Neural cell (in vitro differentiated cells): ENCODE data around the gene CLSTN2. TPM values are rescaled to one million over a fixed set of nuclear protein-coding genes. Genes with fewer than 3 reads are reported as not detected.

Experiments used
- H2AFZ ChIP-seq: fragments of 200-600, 300-800 bp; sonication (generic), shearing (Covaris generic); 2 replicates; pipeline ENCODE4 v1.6.0; 2014; ENCODE audit warnings: low read depth, mild to moderate bottlenecking, antibody characterized with exemption, low read length, moderate library complexity
- H3F3A ChIP-seq: fragments of 200-600 bp; shearing (Covaris generic); 2 replicates; pipeline ENCODE4 v1.6.1; 2016; ENCODE audit warnings: mild to moderate bottlenecking, moderate library complexity, mixed read lengths, antibody characterized with exemption, low read length; ENCODE audit not compliant: insufficient read depth, poor library complexity, severe bottlenecking
- H3K27ac ChIP-seq: fragments of 200-600, 300-800 bp; sonication (generic), shearing (Covaris generic); 2 replicates; pipeline ENCODE4 v1.5.1; 2014; ENCODE audit warnings: mild to moderate bottlenecking, low read length, moderate library complexity
- H3K27me3 ChIP-seq: fragments of 300-800, 200-600 bp; sonication (generic), shearing (Covaris generic); 2 replicates; pipeline ENCODE4 v1.6.0; 2014; ENCODE audit warnings: mild to moderate bottlenecking, low read depth, low read length, moderate library complexity; ENCODE audit not compliant: insufficient read depth
- H3K36me3 ChIP-seq: fragments of 300-800, 200-600 bp; sonication (generic), shearing (Covaris generic); 2 replicates; pipeline ENCODE4 v1.5.1; 2014; ENCODE audit warnings: mild to moderate bottlenecking, antibody characterized with exemption, low read length, moderate library complexity; ENCODE audit not compliant: insufficient read depth
- H3K4me2 ChIP-seq: fragments of 300-800, 200-600 bp; sonication (generic), shearing (Covaris generic); 2 replicates; pipeline ENCODE4 v1.6.0; 2014; ENCODE audit warnings: mild to moderate bottlenecking, low read length
- H3K4me3 ChIP-seq: fragments of 300-800, 200-600 bp; sonication (generic), shearing (Covaris generic); 2 replicates; pipeline ENCODE4 v1.5.1; 2014; ENCODE audit warnings: mild to moderate bottlenecking, low read length, moderate library complexity
- H3K79me2 ChIP-seq: fragments of 200-600 bp; shearing (Covaris generic); replicated peaks from 2 replicates; pipeline ENCODE4 v1.6.0; 2014; ENCODE audit warnings: mild to moderate bottlenecking, low read length, moderate library complexity; ENCODE audit not compliant: insufficient read depth
- H3K9ac ChIP-seq: fragments of 300-800, 200-600 bp; sonication (generic), shearing (Covaris generic); 2 replicates; pipeline ENCODE4 v1.6.1; 2016; ENCODE audit warnings: mild to moderate bottlenecking, low read length, mixed read lengths
- H3K9me2 ChIP-seq: fragments of 200-600 bp; shearing (Covaris generic); 2 replicates; pipeline ENCODE4 v1.6.1; 2016; ENCODE audit warnings: mild to moderate bottlenecking, low read length, mixed read lengths; ENCODE audit not compliant: insufficient read depth
- H3K9me3 ChIP-seq: fragments of 200-600, 300-800 bp; sonication (generic), shearing (Covaris generic); 2 replicates; pipeline ENCODE4 v1.6.1; 2016; ENCODE audit warnings: mild to moderate bottlenecking, mixed run types, low read length, moderate library complexity, mixed read lengths
- H4K20me1 ChIP-seq: fragments of 200-600 bp; shearing (Covaris generic); 2 replicates; pipeline ENCODE4 v1.6.1; 2016; ENCODE audit warnings: mild to moderate bottlenecking, mixed run types; ENCODE audit not compliant: insufficient read depth
- CTCF ChIP-seq: fragments of 450-650 bp; IDR thresholded peaks from 2 replicates; pipeline ENCODE4 v1.5.1; 2014; ENCODE audit warnings: antibody characterized with exemption, mild to moderate bottlenecking, moderate library complexity; ENCODE audit not compliant: poor library complexity, severe bottlenecking
- EP300 ChIP-seq: fragments of 450-650 bp; conservative IDR thresholded peaks from 2 replicates; pipeline ENCODE4 v1.6.1; 2014; ENCODE audit warnings: antibody characterized with exemption, mild to moderate bottlenecking, moderate library complexity; ENCODE audit not compliant: poor library complexity, severe bottlenecking
- EZH2 ChIP-seq: fragments of 200-600, 300-800 bp; shearing (Covaris generic), sonication (generic); IDR thresholded peaks from 2 replicates; pipeline ENCODE4 v1.6.1; 2014; ENCODE audit warnings: antibody characterized with exemption, low read length, borderline replicate concordance, mild to moderate bottlenecking; ENCODE audit not compliant: insufficient read depth, poor library complexity, severe bottlenecking
- MXI1 ChIP-seq: fragments of 450-650 bp; conservative IDR thresholded peaks from 2 replicates; pipeline ENCODE4 v1.6.1; 2014; ENCODE audit warnings: antibody characterized with exemption, mild to moderate bottlenecking; ENCODE audit not compliant: poor library complexity, severe bottlenecking
- POLR2AphosphoS5 ChIP-seq: IDR thresholded peaks from 2 replicates; pipeline ENCODE4 v1.6.1; 2012
- RAD21 ChIP-seq: fragments of 450-650 bp; conservative IDR thresholded peaks from 2 replicates; pipeline ENCODE4 v1.6.1; 2014; ENCODE audit warnings: antibody characterized with exemption, mild to moderate bottlenecking, moderate library complexity
- SMC3 ChIP-seq: fragments of 450-650 bp; conservative IDR thresholded peaks from 2 replicates; pipeline ENCODE4 v1.6.1; 2014; ENCODE audit warnings: antibody characterized with exemption, mild to moderate bottlenecking, moderate library complexity; ENCODE audit not compliant: poor library complexity
- TAF1 ChIP-seq: IDR thresholded peaks from 2 replicates; pipeline ENCODE4 v1.6.1; 2012; ENCODE audit warnings: low read depth
- polyA plus RNA-seq: library from polyadenylated mRNA; depleted of rRNA; stranded (reverse); fragments of >200 nt; gene quantifications from 2 replicates; pipeline ENCODE4 v1.2.3, GENCODE V29; 2014
- TF ChIP-seq, protein P1 (sequence below): IDR thresholded peaks from 2 replicates; pipeline ENCODE4 v1.6.1; 2012; ENCODE audit warnings: borderline replicate concordance

The CLSTN2 gene
- polyA plus RNA-seq, 1 donor from 2014 or later: 10.7 TPM

DNA sequence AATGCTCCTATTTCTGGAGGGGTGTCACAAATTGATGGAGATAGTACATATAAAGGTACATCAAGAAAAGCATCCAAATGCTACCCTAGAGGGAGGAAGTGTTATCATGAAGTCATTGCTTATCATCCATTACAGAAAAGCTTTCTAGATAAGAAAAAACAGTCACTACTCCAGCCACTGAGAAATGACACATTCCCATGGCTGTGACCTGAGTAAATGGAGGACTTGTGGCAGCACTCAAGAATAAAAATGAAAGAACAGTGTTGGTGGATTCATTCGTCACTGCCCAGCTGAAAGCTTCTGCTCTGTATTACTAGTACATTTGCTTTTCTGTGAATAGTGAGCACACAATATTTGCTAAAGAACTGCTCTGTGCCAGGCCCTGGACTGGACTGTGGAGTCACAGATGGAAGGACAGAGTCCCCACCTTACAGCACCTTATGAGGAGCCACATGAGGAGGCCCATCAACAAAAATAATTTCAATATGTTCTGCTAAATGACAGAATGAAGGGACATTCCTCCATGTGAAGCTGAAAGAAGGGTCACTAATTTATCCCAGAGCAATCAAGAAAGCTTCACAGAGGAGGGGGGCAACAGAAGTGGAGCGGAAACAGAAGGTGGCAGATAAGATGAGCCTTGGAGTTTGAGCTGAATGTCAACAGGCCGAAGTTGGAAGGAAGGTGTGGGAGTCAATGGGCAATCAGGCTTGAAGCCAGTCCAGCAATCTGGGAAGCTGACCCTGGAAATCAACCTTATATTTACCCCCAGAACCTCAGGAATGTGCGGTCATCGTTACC lies 399.3 kb downstream of the CLSTN2 start:
- H3K79me2 ChIP-seq: no peaks in the 10 kb centered on the region
- H3K36me3 ChIP-seq: no peaks in the 10 kb centered on the region

GRCh38 chr3:140336465-140336864 lies 401.5 kb downstream of the CLSTN2 start:
- Histone ChIP-seq H3K9me3 (no peaks in the 10 kb centered on the region), H3K27me3 (no peaks in the 10 kb centered on the region), H2AFZ (no peak overlapping the region), H3K27ac (no peak overlapping the region), H3K4me3 (no peak overlapping the region), H3K4me2 (no peak overlapping the region), H3K9me2 (no peaks in the 10 kb centered on the region), H3K9ac (no peak overlapping the region), H4K20me1 (no peaks in the 10 kb centered on the region), H3F3A (no peaks in the 10 kb centered on the region), H3K36me3 (no peaks in the 10 kb centered on the region), H3K79me2 (no peaks in the 10 kb centered on the region)
- TF ChIP-seq EP300 (no peak), EZH2 (no peak), CTCF (no peak), RAD21 (no peak), POLR2AphosphoS5 (no peak), SMC3 (no peak), TAF1 (no peak)
- TF ChIP-seq, protein P1, sequence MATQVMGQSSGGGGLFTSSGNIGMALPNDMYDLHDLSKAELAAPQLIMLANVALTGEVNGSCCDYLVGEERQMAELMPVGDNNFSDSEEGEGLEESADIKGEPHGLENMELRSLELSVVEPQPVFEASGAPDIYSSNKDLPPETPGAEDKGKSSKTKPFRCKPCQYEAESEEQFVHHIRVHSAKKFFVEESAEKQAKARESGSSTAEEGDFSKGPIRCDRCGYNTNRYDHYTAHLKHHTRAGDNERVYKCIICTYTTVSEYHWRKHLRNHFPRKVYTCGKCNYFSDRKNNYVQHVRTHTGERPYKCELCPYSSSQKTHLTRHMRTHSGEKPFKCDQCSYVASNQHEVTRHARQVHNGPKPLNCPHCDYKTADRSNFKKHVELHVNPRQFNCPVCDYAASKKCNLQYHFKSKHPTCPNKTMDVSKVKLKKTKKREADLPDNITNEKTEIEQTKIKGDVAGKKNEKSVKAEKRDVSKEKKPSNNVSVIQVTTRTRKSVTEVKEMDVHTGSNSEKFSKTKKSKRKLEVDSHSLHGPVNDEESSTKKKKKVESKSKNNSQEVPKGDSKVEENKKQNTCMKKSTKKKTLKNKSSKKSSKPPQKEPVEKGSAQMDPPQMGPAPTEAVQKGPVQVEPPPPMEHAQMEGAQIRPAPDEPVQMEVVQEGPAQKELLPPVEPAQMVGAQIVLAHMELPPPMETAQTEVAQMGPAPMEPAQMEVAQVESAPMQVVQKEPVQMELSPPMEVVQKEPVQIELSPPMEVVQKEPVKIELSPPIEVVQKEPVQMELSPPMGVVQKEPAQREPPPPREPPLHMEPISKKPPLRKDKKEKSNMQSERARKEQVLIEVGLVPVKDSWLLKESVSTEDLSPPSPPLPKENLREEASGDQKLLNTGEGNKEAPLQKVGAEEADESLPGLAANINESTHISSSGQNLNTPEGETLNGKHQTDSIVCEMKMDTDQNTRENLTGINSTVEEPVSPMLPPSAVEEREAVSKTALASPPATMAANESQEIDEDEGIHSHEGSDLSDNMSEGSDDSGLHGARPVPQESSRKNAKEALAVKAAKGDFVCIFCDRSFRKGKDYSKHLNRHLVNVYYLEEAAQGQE: no peak

More for the DNA sequence above, 399.3 kb downstream of the CLSTN2 start:
- Histone ChIP-seq H3F3A (no peaks in the 10 kb centered on the region), H3K27ac (no peak overlapping the region), H3K4me2 (no peak overlapping the region), H4K20me1 (no peaks in the 10 kb centered on the region), H2AFZ (no peak overlapping the region), H3K9me3 (no peaks in the 10 kb centered on the region), H3K27me3 (no peaks in the 10 kb centered on the region), H3K9ac (no peak overlapping the region), H3K4me3 (no peak overlapping the region), H3K9me2 (no peaks in the 10 kb centered on the region)
- no peak for TF ChIP-seq MXI1
- no peak for TF ChIP-seq POLR2AphosphoS5
- no peak for TF ChIP-seq EP300
- TF ChIP-seq EZH2: no peak
- TF ChIP-seq RAD21: no peak
- no peak for TF ChIP-seq TAF1
- TF ChIP-seq, protein P1: no peak
- TF ChIP-seq CTCF: no peak
- no peak for TF ChIP-seq SMC3
